ENCODE measurements around the gene FSTL4. TPM values are rescaled to one million over a fixed set of nuclear protein-coding genes. Genes with fewer than 3 reads are reported as not detected.

FSTL4 gene
- total and polyA plus RNA-seq, 9 donors: 0.07 to 0.22 (median 0.15) TPM; not detected in 4

GRCh38 chr5:133469252-133469651, 143.1 kb downstream of the FSTL4 start:
- no peaks in the 10 kb centered on the region for H3K36me3 ChIP-seq
- intact Hi-C loops (cut with DNase I): no loop called here

DNA sequence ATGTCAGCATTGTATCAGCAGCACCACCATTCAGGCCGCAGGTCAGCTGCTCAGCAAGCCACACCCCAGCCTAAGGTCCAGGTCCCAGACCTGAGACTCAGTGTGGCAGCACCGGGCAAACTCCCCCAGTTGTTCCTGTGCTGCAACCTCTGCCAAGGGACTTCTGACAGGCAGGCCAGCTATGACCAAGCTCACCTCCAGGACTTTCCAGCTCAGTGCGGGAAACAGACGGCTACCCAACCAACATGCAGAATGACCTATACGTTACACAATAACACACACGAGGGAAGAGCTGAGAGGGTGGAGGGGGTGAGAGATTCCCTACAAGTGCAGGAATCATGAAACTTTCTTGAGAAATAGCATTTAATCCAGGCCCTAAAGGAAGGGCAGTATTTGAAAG, 143.7 kb downstream of the FSTL4 start:
- 75 to 85% (median 83%) methylated on average over 6 of the region's 6 CpGs for WGBS, 3 donors
- no peaks in the 10 kb centered on the region for H3K27me3 ChIP-seq
- intact Hi-C loops (cut with DNase I): no loop called here
- H3K4me1 ChIP-seq (ENCODE audit: insufficient read depth): no peaks in the 10 kb centered on the region
- H3K9me3 ChIP-seq: no peaks in the 10 kb centered on the region
- DNase-seq: no peak
- H3K36me3 ChIP-seq: no peaks in the 10 kb centered on the region
- TF ChIP-seq POLR2A (IDR thresholded peaks at IDR 0.05) (no peak), EP300 (IDR thresholded peaks at IDR 0.05) (no peak)
- TF ChIP-seq, protein P1, sequence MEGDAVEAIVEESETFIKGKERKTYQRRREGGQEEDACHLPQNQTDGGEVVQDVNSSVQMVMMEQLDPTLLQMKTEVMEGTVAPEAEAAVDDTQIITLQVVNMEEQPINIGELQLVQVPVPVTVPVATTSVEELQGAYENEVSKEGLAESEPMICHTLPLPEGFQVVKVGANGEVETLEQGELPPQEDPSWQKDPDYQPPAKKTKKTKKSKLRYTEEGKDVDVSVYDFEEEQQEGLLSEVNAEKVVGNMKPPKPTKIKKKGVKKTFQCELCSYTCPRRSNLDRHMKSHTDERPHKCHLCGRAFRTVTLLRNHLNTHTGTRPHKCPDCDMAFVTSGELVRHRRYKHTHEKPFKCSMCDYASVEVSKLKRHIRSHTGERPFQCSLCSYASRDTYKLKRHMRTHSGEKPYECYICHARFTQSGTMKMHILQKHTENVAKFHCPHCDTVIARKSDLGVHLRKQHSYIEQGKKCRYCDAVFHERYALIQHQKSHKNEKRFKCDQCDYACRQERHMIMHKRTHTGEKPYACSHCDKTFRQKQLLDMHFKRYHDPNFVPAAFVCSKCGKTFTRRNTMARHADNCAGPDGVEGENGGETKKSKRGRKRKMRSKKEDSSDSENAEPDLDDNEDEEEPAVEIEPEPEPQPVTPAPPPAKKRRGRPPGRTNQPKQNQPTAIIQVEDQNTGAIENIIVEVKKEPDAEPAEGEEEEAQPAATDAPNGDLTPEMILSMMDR (IDR thresholded peaks at IDR 0.05): no peak
- H3K4me3 ChIP-seq: no peak overlapping the region
- no peak overlapping the region for H3K27ac ChIP-seq

More at GRCh38 chr5:133469252-133469651, 143.1 kb downstream of the FSTL4 start:
- no peak overlapping the region for H3K27ac ChIP-seq
- H3K4me3 ChIP-seq: no peak overlapping the region
- no peaks in the 10 kb centered on the region for H3K27me3 ChIP-seq
- no peaks in the 10 kb centered on the region for H3K4me1 ChIP-seq (ENCODE audit: insufficient read depth)
- WGBS, 3 donors: 80 to 89% (median 86%) methylated on average over 2 of the region's 2 CpGs
- DNase-seq: no peak
- H3K9me3 ChIP-seq: no peaks in the 10 kb centered on the region
- no peak for TF ChIP-seq POLR2A (IDR thresholded peaks at IDR 0.05)
- no peak for TF ChIP-seq EP300 (IDR thresholded peaks at IDR 0.05)
- TF ChIP-seq, protein P1 (IDR thresholded peaks at IDR 0.05): no peak

- DNase-seq: no peak
- intact Hi-C loops (cut with DNase I): no loop called here
- no peak overlapping the region for H3K4me3 ChIP-seq
- H3K4me1 ChIP-seq (ENCODE audit: insufficient read depth): no peaks in the 10 kb centered on the region
- 57 to 60% (median 60%) methylated on average over 4 of the region's 4 CpGs for WGBS, 3 donors
- H3K27ac ChIP-seq: no peak overlapping the region
- no peaks in the 10 kb centered on the region for H3K36me3 ChIP-seq
- TF ChIP-seq, protein P1 (IDR thresholded peaks at IDR 0.05): no peak
- TF ChIP-seq POLR2A (IDR thresholded peaks at IDR 0.05) (no peak), EP300 (IDR thresholded peaks at IDR 0.05) (no peak)
- no peaks in the 10 kb centered on the region for H3K9me3 ChIP-seq
- no peaks in the 10 kb centered on the region for H3K27me3 ChIP-seq
Observed at GRCh38 chr5:133467826-133468463, 144.4 kb downstream of the FSTL4 start.

DNA sequence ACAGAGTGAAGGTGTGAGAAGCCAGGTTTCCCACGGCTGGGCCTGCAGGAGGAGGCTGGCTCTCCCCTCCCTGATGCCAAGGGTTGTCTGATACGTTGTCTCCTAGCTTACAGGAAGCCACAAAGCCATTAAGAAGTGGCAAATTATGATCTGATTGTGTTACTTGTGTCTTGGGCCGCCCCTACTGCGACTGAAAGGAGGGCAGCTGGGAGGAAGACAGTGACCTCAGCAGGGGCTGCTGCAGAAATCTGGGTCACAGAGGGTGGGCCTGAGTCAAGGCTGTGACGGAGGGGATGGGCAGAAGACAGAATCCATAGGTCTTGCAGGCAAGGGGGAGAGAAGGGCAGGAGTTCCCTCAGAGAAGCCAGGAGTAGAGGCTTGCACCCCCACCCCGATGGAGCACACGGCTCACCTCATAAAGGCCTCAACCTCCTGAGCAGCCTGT, 145.0 kb downstream of the FSTL4 start:
- H3K27ac ChIP-seq: no peak overlapping the region
- intact Hi-C loops (cut with DNase I): no loop called here

More for the DNA sequence above, 145.0 kb downstream of the FSTL4 start:
- H3K4me3 ChIP-seq: no peak overlapping the region
- H3K36me3 ChIP-seq: no peaks in the 10 kb centered on the region
- no peak for TF ChIP-seq POLR2A (IDR thresholded peaks at IDR 0.05)
- TF ChIP-seq, protein P1 (IDR thresholded peaks at IDR 0.05): no peak
- 64 to 65% (median 64%) methylated on average over 7 of the region's 7 CpGs for WGBS, 3 donors
- H3K9me3 ChIP-seq: no peaks in the 10 kb centered on the region
- no peaks in the 10 kb centered on the region for H3K27me3 ChIP-seq
- no peak for DNase-seq
- no peaks in the 10 kb centered on the region for H3K4me1 ChIP-seq (ENCODE audit: insufficient read depth)

Data from ovary (tissue), 9 donors.